GM21529 (cell line): Measurements from ENCODE around the gene OR2S2.
"Not testable (repeated sequence)": the region's sequence is repeated elsewhere in the genome, so short reads cannot be mapped to it uniquely, and the experiment has no call there.

Experiments
- ATAC-seq: cut with Tn5 transposase; IDR thresholded peaks from one replicate; pipeline ENCODE4 v1.9.1; 2021; ENCODE audit not compliant: unreplicated experiment

The OR2S2 gene, protein sequence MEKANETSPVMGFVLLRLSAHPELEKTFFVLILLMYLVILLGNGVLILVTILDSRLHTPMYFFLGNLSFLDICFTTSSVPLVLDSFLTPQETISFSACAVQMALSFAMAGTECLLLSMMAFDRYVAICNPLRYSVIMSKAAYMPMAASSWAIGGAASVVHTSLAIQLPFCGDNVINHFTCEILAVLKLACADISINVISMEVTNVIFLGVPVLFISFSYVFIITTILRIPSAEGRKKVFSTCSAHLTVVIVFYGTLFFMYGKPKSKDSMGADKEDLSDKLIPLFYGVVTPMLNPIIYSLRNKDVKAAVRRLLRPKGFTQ

DNA sequence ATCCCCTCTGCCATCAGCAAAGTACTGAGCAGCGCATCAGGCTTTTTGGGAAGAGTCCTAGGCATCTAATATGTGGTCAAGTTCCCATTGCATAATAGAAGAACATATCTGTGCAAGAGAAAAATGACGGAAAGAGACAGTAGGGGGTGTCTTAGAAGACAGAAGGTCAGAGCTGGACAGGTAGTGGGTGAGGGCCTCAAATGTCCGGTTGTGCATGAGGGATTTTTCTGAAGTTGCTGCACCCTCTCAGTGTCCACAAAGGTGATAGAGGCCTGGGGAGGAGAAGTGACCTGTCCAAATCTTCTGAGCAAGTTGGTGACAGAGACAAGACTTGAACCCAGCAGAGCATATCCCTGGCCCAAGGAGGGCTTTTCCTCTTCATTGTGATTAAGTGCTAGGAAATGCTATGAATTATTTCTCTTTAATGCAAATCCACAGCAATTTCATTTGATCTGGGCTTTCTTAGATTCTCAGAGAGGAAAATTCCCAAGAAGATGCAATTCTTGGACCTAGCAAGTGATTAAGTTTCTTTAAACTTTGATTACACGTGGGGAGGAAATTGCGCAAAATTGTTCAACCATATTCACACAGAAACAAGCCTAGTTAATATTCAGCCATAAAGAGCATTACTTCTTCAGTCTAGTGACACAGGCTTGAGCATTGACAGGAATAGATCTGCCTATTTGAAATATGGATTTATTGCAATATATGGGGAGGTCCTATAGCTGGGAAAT is at the start of gene OR2S2:
Gene OR2S2 (minus strand): TSS at position 51 of the 734 bp plus-strand sequence. CDS start 56 bp downstream, outside the sequence.
- ATAC-seq: no peak

- peak; percentile 70 for ATAC-seq
These were observed 49.4 kb upstream of the OR2S2 start for GRCh38 chr9:36007316-36007708.

DNA sequence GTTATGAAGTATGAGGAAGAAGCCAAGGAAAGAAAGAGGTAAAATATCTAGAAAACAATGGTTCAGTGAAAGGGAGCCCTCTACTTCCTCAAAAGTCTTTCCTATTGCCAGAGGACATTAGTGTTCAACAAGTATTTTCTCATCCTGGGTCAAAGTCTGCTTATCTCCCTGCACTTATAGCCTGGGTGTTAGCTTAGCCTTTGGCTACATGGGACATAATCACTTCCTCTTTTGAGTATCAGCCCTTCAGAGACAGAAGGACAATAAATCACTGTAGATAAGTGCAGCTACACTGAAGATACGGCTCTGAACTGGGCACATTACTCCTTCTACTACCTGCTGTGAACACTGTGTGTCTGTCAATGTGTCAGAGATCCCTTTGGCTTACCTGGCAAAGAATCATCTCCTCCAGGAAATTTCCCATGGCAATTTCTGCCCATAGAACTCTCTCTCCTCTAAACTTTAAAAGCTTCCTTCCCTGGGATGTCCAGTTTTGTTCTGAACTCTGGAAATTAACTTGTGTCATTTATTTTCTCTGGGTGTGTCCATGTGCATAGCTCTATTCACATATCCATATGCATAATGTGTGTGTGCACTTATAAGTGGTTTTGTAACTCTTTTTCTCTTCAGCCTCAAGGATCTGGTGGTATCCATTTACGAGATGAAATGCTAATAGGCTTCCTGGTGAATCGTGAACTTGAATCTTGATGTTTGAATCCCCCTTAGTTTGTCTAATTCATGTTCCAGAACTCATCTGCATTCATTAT is 48.8 kb upstream of the OR2S2 start:
- ATAC-seq: no peak

DNA sequence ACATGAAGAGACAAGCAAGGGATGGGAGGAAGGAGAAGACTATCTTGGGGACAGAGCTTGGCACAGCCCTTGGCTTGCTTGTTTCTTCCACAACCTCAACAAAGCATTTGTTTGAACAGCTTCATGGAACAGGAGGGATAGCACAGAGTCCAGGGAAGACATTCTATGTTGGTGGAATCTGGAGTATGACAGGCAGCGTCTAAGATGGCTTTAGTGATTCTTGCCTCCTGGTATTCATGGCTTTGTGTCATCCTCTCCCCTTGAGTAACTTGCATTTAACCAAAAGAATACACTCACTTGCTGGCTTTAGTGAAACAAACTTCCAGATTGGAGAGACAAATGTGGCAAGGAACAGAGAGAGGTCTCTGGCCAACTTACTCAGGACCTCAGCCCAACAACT is 47.9 kb upstream of the OR2S2 start:
- no peak for ATAC-seq

DNA sequence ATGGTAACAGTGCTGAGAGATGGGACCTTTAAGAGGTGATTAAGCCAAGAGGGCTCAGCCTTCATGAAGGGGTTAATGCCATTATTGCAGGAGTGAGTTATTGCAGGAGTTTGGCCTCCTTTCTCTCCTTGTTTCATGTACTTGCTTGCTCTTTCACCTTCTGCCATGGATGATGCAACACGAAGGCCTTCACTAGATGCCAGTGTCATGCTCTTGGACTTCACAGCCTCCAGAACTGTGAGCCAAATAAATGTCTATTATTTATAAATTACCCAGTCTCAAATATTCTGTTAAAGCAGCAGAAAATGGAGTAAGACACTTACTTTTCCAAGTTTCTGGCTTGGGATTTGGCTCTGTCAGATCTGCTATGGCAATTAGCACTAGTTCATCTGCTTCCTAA is 40.4 kb upstream of the OR2S2 start:
- ATAC-seq: no peak

DNA sequence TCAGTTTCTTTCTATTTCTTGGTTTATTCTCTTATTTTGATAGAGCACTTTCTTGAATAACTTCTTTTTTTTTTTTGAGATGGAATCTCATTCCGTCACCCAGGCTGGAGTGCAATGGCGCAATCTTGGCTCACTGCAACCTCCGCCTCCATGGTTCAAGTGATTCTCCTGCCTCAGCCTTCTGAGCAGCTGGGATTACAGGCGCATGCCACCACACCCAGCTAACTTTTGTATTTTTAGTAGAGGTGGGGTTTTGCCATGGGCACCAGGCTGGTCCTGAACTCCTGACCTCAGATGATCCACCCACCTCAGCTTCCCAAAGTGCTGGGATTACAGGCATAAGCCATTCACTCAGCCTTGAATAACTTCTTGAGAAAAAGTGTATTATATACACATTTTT is 39.1 kb upstream of the OR2S2 start:
- not testable (repeated sequence) for ATAC-seq

DNA sequence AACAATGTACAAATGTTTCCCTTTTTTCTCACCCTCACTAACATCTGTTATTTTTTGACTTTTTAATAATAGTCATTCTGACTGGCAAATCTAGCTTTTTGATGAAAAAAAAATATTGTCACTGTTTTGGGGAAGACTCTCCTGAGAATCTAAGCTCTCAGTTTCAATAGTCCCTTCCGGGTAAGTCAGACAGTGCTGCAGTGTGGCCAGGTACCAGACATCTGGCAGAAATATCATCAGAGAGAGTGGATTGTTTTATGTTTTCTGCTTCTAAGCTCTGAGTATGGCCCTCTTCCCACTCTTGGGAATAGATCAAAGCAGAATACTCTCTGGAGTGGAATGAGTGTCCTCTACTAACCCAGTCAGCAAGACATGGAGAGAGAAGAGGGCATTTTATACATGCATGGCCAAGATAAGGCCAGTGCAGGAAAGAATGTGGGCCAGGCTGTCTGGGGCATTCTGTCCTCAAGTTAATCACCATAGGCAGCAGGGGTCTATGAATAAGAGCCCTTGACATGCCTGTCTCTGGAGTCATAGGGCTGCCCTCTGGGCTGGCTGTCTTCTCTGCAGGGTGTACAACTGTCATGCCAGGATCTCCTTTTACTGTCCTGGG is 38.5 kb upstream of the OR2S2 start:
- ATAC-seq: no peak

DNA sequence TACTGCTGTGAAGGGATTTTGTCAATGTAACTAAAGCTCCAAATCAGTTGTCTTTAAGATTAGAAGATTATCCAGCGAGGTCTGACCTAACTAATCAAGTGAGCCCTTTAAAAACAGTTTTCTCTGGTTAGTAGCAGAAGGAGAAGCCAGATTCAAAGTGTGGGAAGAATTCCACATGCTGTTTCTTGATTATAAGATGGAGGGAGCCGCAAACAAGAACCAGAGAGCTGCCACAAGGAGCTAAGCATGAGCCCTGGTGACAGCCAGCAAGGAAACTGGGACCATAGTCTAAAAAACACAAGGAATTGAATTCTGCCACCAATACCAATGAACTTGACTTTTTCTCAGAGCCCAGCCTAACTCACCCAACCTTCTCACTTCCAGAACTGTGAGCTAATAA is 37.0 kb upstream of the OR2S2 start:
- ATAC-seq: no peak

GRCh38 chr9:35993976-35994720 is 36.2 kb upstream of the OR2S2 start:
- no peak for ATAC-seq

DNA sequence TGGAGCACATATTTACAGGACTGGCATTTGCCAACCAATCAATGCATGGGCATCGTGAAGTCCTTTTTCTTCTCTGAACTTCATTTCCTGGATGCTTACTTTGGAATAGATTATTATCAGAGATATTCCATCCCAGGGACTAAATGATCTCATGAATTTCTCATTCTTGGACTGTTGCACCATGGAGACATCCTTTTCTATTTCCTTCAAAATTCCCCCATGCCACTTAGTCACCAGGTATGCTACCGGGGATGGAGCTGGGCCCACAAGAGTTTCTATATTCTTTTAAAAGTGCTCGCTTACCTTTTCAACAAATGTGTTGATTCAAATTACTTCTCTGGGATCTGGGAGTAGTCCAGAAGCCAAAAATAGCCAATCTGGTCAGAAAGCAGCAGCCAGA is 35.2 kb upstream of the OR2S2 start:
- ATAC-seq: not testable (repeated sequence)

DNA sequence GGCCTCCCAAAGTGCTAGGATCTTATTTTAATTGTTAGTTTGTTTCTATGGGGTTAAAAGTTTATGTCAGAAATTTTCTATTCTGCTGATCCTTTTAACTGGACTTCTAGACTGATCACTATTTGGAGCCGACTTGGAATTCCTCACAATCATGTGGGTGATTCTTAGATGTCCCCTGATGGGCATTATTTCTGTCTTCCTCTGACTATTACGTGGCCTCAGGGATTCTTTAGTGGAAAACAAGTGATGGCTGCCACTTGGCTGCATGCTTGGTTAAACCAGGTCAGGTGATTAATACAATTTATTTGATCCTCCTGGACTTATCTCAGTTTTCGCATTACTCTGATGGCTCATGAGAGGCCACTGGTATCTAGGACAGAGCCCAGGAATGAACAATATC is 32.2 kb upstream of the OR2S2 start:
- ATAC-seq: no peak

- no peak for ATAC-seq
These were observed 26.1 kb upstream of the OR2S2 start for GRCh38 chr9:35984021-35984420.

GRCh38 chr9:35981699-35982098 is 23.7 kb upstream of the OR2S2 start:
- ATAC-seq: no peak

DNA sequence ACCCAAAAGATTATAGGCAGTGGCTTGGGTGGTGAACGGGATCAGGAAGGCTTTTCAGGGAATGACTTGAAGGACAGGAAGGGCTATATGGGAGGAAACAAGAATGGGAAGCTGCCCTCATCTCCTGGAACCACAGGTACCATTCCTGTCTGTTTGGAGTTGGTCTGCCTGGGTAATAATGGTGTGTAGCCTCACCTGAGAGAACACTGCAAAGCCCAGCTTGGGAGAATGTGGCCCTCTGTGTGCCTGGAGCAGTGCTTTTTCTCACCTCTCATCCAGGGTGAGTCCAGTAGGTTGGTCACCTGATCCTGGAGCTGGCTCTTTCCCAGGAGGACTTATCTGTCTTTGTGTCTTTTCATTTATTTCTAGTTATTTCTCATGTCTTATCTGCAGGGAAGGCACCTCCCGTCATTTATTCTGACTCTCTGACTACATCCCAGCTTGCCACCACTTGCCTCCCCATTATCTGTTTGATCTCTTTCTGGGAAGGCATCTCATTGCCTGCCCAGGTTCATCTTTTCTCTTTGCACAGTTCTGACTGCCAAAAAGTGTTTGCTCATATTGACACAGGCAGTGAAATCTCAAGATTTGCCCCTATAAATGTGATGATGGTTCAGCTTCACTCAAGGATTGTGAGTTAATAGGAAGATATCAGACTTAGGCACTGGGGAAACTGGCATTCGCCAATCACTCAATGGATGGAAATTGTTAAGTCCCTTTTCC is 22.5 kb upstream of the OR2S2 start:
- ATAC-seq: no peak

- ATAC-seq: no peak
These were observed 20.8 kb upstream of the OR2S2 start for GRCh38 chr9:35978792-35979191.

DNA sequence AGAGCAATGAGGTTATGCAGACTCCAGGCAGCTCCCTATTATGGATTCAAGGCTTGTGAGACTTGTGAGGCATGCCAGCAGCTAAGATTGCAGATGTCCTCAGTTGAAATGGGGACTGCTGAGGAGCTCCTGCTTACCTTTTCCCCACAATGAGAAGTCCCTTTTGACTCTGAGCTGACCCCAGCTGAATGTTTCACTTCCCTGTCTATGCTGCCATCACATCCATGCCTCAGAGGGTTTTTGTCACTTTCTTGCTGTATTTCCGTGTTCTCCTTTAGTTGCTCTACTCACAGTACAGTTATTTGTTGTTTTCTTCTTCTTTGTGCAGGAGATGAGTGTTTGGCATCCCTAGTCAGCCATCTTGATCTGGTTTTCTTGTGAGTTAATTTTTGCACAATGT is 18.8 kb upstream of the OR2S2 start:
- no peak for ATAC-seq

GRCh38 chr9:35974800-35975199 is 16.8 kb upstream of the OR2S2 start:
- ATAC-seq: no peak

DNA sequence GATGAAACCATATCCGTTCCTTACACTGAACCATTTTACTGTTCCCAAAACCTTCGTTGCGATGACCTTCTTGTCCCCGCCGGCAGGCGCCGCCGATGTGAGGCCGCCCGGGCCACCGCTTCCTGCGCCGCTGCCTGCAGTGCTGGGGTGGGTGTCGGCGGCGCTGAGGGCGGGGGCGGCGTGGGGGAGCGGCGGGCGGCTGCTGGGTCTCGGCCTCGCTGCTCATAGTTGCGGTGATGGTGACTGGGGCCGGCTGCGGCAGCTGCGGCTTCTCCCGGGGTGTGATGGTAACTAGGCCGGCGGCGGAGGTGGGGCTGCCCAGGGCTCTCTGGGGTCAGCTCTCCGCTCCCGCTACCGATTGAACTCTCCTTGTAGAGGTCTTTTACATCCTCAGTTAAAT is 14.1 kb upstream of the OR2S2 start:
- no peak for ATAC-seq

- ATAC-seq: no peak
These were observed 9.1 kb upstream of the OR2S2 start for GRCh38 chr9:35967042-35967441.

- no peak for ATAC-seq
These were observed 8.5 kb upstream of the OR2S2 start for GRCh38 chr9:35966433-35966832.
